K562 treated with DMSO at 1 percent for 4 hours (cell line): ENCODE measurements around the gene NFYA. TPM values are rescaled to one million over a fixed set of nuclear protein-coding genes. Genes with fewer than 3 reads are reported as not detected.

ENCODE experiments used
- total RNA-seq: library from RNA; unstranded; fragments of 300-600 nt; gene quantifications from 2 replicates; pipeline ENCODE4 v1.2.3, GENCODE V29; 2022; ENCODE audit not compliant: insufficient read depth

Gene NFYA
- 13.4 and 17.3 TPM in 2 replicates for total RNA-seq

DNA sequence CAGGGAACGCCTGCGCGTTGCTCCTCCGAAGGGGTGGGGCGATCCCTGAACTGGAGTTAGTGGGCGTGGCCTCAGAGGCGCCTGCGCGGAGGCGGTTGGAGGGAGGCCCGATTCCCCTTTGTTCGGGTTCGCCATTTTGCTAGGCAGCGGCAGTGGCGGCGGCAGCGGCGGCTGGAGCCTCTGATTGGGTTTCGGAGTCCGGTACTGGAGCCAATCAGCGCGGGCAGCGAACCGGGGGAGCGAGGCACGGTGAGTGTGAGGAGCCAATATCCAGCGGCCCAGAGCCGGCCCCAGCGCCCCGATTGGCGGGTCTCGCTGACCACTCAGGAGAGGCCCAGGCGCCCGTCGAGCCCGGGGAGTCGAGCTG, at the start of gene NFYA:
NFYA (plus strand) TSS at position 139 of the 367 bp plus-strand sequence. CDS start 6,116 bp downstream, outside the sequence.

GRCh38 chr6:41039060-41039998, 33.4 kb upstream of the NFYA start, which contains the start of gene UNC5CL:
TSS of gene UNC5CL (minus strand) at chr6:41039221. CDS start at chr6:41035074, 4,147 bp downstream.

DNA sequence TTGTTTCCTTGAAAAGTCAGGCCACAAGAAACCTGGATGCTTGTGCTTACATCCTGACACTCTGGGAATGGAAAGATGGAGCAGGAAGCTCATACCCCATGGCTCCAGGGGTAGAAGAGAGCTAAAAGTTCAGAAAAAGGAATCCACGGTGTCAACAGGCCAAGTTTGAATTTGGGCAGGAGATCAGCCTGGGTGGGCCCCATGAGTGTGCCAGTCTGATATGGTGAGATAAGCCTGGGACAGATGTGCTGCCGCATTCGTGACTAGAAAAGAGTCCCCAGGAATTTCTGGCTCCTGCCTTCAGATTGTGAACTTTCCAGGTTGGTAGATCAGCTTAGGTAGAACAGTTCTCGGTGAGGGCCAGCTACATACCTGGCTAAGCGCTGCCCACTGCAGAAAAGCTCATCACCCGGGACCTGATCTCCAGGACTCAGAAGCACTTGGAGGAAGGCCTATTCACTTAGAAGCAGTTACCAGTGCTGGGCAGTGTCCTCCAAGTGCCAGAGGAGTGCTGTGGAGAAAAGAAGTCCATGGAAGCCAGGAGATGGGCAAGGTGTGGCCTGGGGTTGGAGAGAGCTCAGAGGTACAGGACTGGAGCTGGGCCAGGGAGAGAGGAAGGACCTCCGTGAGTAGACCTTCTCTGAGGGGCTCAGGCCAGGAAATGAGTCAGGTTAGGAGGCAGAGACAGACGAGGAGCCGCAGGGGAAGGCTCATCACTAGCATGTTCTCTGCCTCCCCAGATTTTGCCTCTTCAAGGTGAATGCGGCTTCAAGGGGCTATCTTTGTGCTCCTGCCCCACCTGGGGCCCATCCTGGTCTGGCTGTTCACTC, 30.3 kb upstream of the NFYA start, which contains the start of gene TSPO2:
TSPO2 (plus strand) TSS at position 242 of the 830 bp plus-strand sequence; CDS start at position 761, 519 bp downstream.

GRCh38 chr6:41053041-41053440, 19.7 kb upstream of the NFYA start, which contains the start of gene APOBEC2:
TSS of gene APOBEC2 (plus strand) at chr6:41053202. CDS start at chr6:41053348, 146 bp downstream.

DNA sequence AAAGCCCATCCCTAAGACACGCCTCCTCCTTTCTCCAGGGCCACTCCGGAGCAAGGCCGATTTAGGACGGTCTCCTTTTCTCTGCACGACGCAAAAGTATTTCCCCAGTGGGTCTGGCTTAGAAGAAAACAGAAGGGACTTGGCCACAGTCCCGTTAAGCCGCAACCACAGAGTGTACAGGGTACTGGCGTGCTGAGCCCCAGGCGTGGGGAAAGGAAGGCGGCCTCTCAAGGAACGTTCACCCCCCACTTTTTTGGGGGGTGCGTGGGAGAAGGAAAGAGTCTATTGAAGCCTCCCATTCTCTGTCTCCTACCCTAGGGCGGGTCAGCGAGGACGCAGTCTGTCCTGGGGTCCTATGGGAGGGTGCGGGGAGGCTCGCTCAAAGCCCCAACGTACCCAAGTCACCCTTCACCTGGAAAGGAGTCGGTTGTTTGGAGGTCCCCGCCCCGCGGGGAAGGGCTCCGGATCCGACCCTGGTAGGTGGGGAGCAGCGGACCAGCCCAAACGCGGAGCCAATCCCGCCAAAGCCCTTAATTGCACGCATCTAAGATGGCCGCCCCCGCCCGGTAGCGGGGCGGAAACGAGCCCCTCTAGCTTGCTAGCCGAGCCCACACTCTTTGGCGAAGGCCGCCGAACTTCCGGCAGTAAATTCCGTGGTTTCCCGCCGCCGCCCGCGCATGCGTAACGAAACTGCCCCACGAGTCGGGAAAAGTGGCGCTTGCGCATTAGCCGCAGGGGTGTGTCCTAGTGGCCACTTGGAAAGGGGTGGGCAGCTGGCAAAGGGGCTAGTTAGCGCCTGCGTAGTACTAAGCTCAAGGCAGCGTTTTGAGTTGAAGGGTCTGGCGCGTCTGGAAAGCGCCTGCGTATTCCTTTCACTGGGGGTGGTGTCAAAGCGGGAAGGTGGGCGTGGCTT, 595 bp upstream of the NFYA start, which contains the start of gene OARD1:
OARD1 (minus strand) TSS at position 434 of the 913 bp plus-strand sequence. CDS start 722 bp downstream, outside the sequence.

Other genes with a start within 250 kb of the NFYA start
- gene UNC5CL, start 33.8 kb upstream of the NFYA start, total RNA-seq: 2.4 and 3.0 TPM in 2 replicates
- gene TSPO2, start 30.5 kb upstream of the NFYA start, total RNA-seq: not detected in 2 replicates
- not detected in 2 replicates for gene APOBEC2, start 19.8 kb upstream of the NFYA start, total RNA-seq
- 28.7 and 32.6 TPM in 2 replicates for gene OARD1, start 618 bp upstream of the NFYA start, total RNA-seq
- not detected in 2 replicates for gene TREML1, start 81.4 kb downstream of the NFYA start, total RNA-seq
- not detected in 2 replicates for gene TREM2, start 90.1 kb downstream of the NFYA start, total RNA-seq
- 0.69 and 1.8 TPM in 2 replicates for gene TREML2, start 128.2 kb downstream of the NFYA start, total RNA-seq
- gene TREML4, start 155.4 kb downstream of the NFYA start, total RNA-seq: not detected in 2 replicates
- gene TREM1, start 213.7 kb downstream of the NFYA start, total RNA-seq: not detected in 2 replicates